Measurements from ENCODE around the gene EVI5.

Gene EVI5

DNA sequence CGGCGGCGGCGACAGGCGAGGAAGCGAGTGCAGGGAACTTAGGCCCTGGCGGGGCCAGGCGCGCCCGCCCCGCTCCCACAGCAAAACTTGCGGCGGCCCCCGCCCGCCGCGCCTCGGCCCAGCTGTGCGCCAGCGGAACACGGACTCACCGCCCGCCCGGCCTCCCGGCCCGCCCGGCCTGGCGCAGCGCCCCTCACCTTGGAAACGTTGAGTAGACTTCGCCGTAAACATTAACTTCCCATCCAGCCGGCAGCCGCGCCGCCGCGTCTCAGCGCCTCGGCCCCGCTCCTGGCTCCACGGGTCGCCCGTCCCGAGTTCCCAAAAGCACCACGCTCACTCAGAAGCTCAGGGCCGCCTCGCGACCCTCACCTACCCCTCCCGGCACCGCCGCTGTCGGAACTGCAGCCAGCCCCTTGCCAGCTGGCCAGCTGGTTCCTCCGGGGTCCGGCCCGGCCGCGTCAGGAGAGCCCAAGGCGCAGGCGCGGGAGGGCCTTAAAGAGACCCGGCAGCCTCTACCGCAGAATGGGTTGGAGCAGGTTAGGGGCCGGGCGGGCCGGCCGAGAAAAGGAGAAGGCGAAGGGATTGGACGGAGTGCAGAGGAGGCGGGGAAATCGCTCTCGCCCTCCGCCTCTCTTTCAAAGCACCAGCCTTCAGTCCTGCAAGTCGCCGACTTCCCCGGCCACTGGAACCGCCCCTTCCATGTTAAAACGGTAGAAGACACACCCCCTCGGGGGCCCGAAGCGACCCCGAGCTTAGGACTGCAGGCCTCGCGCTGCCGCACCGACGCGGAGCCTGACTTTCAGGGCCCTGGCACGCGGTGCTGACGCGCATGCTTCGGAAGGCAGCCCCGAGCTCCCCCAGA, at the start of gene EVI5:
EVI5 (minus strand) TSS at position 470 of the 862 bp plus-strand sequence. CDS start 48,562 bp downstream, outside the sequence.
- Histone ChIP-seq H3K9me3 (ENCODE audit: insufficient read depth, low read length, severe bottlenecking) (no peaks in the 10 kb centered on the region), H2AFZ (ENCODE audit: low read depth, low read length) (peak within 1 kb of the TSS; percentile 59), H3K79me2 (ENCODE audit: insufficient read depth, low read length) (no peaks in the 10 kb centered on the region), H3K4me2 (ENCODE audit: insufficient read depth, low read length) (peak within 1 kb of the TSS; percentile 62), H3K4me1 (ENCODE audit: insufficient read depth, low read length) (peaks cover 16% of the 10 kb centered on the region), H4K20me1 (ENCODE audit: insufficient read depth, low read length) (peaks cover 5% of the 10 kb centered on the region; the same call in 1 of the 2 replicates), H3K27me3 (ENCODE audit: insufficient read depth, low read length, poor library complexity) (peaks cover 47% of the 10 kb centered on the region), H3K36me3 (ENCODE audit: insufficient read depth, low read length) (no peaks in the 10 kb centered on the region), H3K27ac (ENCODE audit: low read length) (no peak within 1 kb of the TSS), H3K4me3 (ENCODE audit: low read depth in 1 of 2, low read length in 2 of 2) (peak within 1 kb of the TSS in 1 of 2 experiments; percentile 52; a peak in 3 of 4 replicates), H3K9ac (ENCODE audit: low read depth, low read length) (peak within 1 kb of the TSS; percentile 33; the same call in 1 of the 2 replicates)
- TF ChIP-seq, protein P1, sequence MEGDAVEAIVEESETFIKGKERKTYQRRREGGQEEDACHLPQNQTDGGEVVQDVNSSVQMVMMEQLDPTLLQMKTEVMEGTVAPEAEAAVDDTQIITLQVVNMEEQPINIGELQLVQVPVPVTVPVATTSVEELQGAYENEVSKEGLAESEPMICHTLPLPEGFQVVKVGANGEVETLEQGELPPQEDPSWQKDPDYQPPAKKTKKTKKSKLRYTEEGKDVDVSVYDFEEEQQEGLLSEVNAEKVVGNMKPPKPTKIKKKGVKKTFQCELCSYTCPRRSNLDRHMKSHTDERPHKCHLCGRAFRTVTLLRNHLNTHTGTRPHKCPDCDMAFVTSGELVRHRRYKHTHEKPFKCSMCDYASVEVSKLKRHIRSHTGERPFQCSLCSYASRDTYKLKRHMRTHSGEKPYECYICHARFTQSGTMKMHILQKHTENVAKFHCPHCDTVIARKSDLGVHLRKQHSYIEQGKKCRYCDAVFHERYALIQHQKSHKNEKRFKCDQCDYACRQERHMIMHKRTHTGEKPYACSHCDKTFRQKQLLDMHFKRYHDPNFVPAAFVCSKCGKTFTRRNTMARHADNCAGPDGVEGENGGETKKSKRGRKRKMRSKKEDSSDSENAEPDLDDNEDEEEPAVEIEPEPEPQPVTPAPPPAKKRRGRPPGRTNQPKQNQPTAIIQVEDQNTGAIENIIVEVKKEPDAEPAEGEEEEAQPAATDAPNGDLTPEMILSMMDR (IDR thresholded peaks at IDR 0.05; ENCODE audit: borderline replicate concordance, extremely low read depth, low read length, poor library complexity, severe bottlenecking) = no peak
- TF ChIP-seq EZH2 (IDR thresholded peaks at IDR 0.05; ENCODE audit: borderline replicate concordance, low read depth, low read length, severe bottlenecking) = peak; percentile 77
- peak; percentile 35 for DNase-seq
- ATAC-seq (ENCODE audit: insufficient read depth, low read depth) = peak; percentile 79

DNA sequence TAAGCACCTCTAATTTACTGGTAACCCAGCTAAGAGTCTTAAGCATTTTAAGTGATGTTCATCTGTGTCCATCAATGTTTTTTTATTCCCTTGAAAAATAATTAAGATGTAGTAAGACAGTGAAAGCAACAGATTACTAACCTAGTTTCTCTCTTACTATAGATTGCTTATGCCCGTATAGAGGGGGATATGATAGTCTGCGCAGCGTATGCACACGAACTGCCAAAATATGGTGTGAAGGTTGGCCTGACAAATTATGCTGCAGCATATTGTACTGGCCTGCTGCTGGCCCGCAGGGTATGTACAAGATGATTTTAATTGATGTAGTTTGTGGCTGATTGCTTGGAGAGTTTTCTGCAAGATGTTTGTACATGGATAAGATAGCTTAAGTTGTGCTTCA, 49.7 kb upstream of the EVI5 start:
- DNase-seq (no peak), ATAC-seq (ENCODE audit: insufficient read depth, low read depth) (no peak)
- Histone ChIP-seq H3K4me2 (ENCODE audit: insufficient read depth, low read length) (peak overlapping the region; percentile 76), H3K27ac (ENCODE audit: low read length) (no peak overlapping the region), H3K9ac (ENCODE audit: low read depth, low read length) (peak overlapping the region; percentile 82), H3K79me2 (ENCODE audit: insufficient read depth, low read length) (peaks cover 78% of the 10 kb centered on the region), H3K9me3 (ENCODE audit: insufficient read depth, low read length, severe bottlenecking) (no peaks in the 10 kb centered on the region), H4K20me1 (ENCODE audit: insufficient read depth, low read length) (peaks cover 73% of the 10 kb centered on the region), H3K4me1 (ENCODE audit: insufficient read depth, low read length) (peaks cover 60% of the 10 kb centered on the region), H2AFZ (ENCODE audit: low read depth, low read length) (no peak overlapping the region), H3K4me3 (ENCODE audit: low read depth in 1 of 2, low read length in 2 of 2) (peak overlapping the region; percentile 78 to 83; a peak in 2 of 4 replicates), H3K27me3 (ENCODE audit: insufficient read depth, low read length, poor library complexity) (no peaks in the 10 kb centered on the region), H3K36me3 (ENCODE audit: insufficient read depth, low read length) (peaks cover 77% of the 10 kb centered on the region)
- no peak for TF ChIP-seq EZH2 (IDR thresholded peaks at IDR 0.05; ENCODE audit: borderline replicate concordance, low read depth, low read length, severe bottlenecking)
- TF ChIP-seq, protein P1 (IDR thresholded peaks at IDR 0.05; ENCODE audit: borderline replicate concordance, extremely low read depth, low read length, poor library complexity, severe bottlenecking) = no peak

DNA sequence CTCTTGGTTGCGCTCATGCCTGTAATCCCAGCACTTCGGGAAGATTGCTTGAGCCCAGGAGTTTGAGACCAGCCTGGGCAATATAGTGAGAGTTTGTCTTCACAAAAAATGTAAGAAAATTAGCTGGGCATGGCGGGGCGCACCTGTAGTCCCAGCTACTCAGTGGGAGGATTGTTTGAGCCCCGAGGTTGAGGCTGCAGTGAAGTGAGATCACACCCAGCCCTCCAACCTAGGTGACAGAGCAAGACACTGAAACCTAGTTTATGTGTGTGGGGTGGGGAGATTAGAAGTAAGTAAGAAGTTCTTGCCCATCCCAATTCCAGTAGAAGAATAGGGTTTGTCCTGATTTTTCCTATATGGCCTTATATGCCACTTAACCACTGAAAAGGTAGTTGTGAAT, 48.9 kb upstream of the EVI5 start:
- H3K9me3 ChIP-seq (ENCODE audit: insufficient read depth, low read length, severe bottlenecking) = no peaks in the 10 kb centered on the region
- H3K4me3 ChIP-seq (ENCODE audit: low read depth in 1 of 2, low read length in 2 of 2) = peak overlapping the region; percentile 78 to 83; a peak in 3 of 4 replicates
- peaks cover 66% of the 10 kb centered on the region for H4K20me1 ChIP-seq (ENCODE audit: insufficient read depth, low read length)
- H3K9ac ChIP-seq (ENCODE audit: low read depth, low read length) = peak overlapping the region; percentile 82
- no peaks in the 10 kb centered on the region for H3K27me3 ChIP-seq (ENCODE audit: insufficient read depth, low read length, poor library complexity)
- peaks cover 59% of the 10 kb centered on the region for H3K4me1 ChIP-seq (ENCODE audit: insufficient read depth, low read length)
- H2AFZ ChIP-seq (ENCODE audit: low read depth, low read length) = no peak overlapping the region
- DNase-seq (no peak), ATAC-seq (ENCODE audit: insufficient read depth, low read depth) (no peak)
- peak overlapping the region; percentile 76 for H3K4me2 ChIP-seq (ENCODE audit: insufficient read depth, low read length)
- peaks cover 69% of the 10 kb centered on the region for H3K36me3 ChIP-seq (ENCODE audit: insufficient read depth, low read length)
- H3K79me2 ChIP-seq (ENCODE audit: insufficient read depth, low read length) = peaks cover 70% of the 10 kb centered on the region
- peak overlapping the region; percentile 97; the same call in 1 of the 2 replicates for H3K27ac ChIP-seq (ENCODE audit: low read length)
- TF ChIP-seq, protein P1 (IDR thresholded peaks at IDR 0.05; ENCODE audit: borderline replicate concordance, extremely low read depth, low read length, poor library complexity, severe bottlenecking) = no peak
- TF ChIP-seq EZH2 (IDR thresholded peaks at IDR 0.05; ENCODE audit: borderline replicate concordance, low read depth, low read length, severe bottlenecking) = no peak

Data from DND-41 (cell line).